Dedifferentiated amniotic fluid mesenchymal stem cell (primary cell): ENCODE results near the gene ISOC2.
"Not testable (repeated sequence)": the region's sequence is repeated elsewhere in the genome, so short reads cannot be mapped to it uniquely, and the experiment has no call there.

Experiments
- DNase-seq: peaks from one replicate; pipeline ENCODE4 v3.0.0-alpha.2; 2016; ENCODE audit errors: extremely low spot score

Gene ISOC2

GRCh38 chr19:55440411-55441105, 20.9 kb downstream of the ISOC2 start:
- no peak for DNase-seq

GRCh38 chr19:55439052-55439451, 22.4 kb downstream of the ISOC2 start:
- DNase-seq: no peak

GRCh38 chr19:55437410-55437809, 24.0 kb downstream of the ISOC2 start:
- no peak for DNase-seq

- no peak for DNase-seq
Measured at GRCh38 chr19:55436847-55437246, 24.6 kb downstream of the ISOC2 start.

GRCh38 chr19:55435020-55435419, 26.4 kb downstream of the ISOC2 start:
- DNase-seq: no peak

GRCh38 chr19:55434356-55434919, 27.0 kb downstream of the ISOC2 start:
- no peak for DNase-seq

GRCh38 chr19:55433292-55433691, 28.1 kb downstream of the ISOC2 start:
- no peak for DNase-seq

GRCh38 chr19:55432241-55432959, 29.0 kb downstream of the ISOC2 start:
- DNase-seq: no peak

GRCh38 chr19:55431183-55431582, 30.3 kb downstream of the ISOC2 start:
- no peak for DNase-seq

- no peak for DNase-seq
Measured at GRCh38 chr19:55426042-55426441, 35.4 kb downstream of the ISOC2 start.

GRCh38 chr19:55424518-55424917, 36.9 kb downstream of the ISOC2 start:
- DNase-seq: no peak

- no peak for DNase-seq
Measured at GRCh38 chr19:55423225-55424005, 38.0 kb downstream of the ISOC2 start.

- DNase-seq: not testable (repeated sequence)
Measured at GRCh38 chr19:55421281-55421680, 40.2 kb downstream of the ISOC2 start.

- DNase-seq: no peak
Measured at GRCh38 chr19:55419624-55420236, 41.7 kb downstream of the ISOC2 start.

- no peak for DNase-seq
Measured at GRCh38 chr19:55419103-55419502, 42.3 kb downstream of the ISOC2 start.

- DNase-seq: peak; percentile 89
Measured at GRCh38 chr19:55418185-55418584, 43.3 kb downstream of the ISOC2 start.

GRCh38 chr19:55410168-55410567, 51.3 kb downstream of the ISOC2 start:
- no peak for DNase-seq

- DNase-seq: not testable (repeated sequence)
Measured at GRCh38 chr19:55409179-55409578, 52.3 kb downstream of the ISOC2 start.

- no peak for DNase-seq
Measured at GRCh38 chr19:55408533-55408872, 52.9 kb downstream of the ISOC2 start.

- DNase-seq: peak; percentile 99
Measured at GRCh38 chr19:55407800-55408532, 53.5 kb downstream of the ISOC2 start.

GRCh38 chr19:55407550-55407799, 54.0 kb downstream of the ISOC2 start, which contains the start of gene UBE2S:
Gene UBE2S, minus strand, starts transcription at chr19:55407788. Its CDS starts 199 bp downstream, at chr19:55407589.
- not testable (repeated sequence) for DNase-seq
